ENCODE data around the gene CCDC18.

The CCDC18 gene

DNA sequence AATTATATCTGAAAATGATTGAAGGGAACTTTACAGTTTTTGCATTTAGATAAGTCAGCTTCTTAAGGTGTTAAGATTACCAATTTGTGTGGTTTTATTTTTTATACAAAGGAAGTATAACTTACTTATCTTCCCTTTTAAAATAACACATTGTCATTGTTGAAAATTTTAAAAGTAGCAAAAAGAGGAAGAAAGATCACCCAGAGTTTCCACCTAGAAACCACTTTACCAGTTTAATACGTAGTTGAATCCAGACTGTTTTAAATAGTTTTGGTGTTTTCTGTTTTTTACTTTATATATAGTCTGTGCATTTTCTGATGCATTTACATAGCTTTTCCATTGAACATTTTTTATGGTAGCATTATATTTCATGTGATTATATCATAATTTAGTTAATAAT is 6.1 kb downstream of the CCDC18 start:
- peaks cover 81% of the 10 kb centered on the region for H3K36me3 ChIP-seq (ENCODE audit: control insufficient read depth, low read length)
- H3K9me3 ChIP-seq (ENCODE audit: control insufficient read depth, insufficient read depth, low read length), result no peaks in the 10 kb centered on the region
- H3K4me2 ChIP-seq (ENCODE audit: low read length), result peak overlapping the region; percentile 9; the same call in 1 of the 2 replicates
- peaks cover 47% of the 10 kb centered on the region for H3K79me2 ChIP-seq (ENCODE audit: control insufficient read depth, low read length)
- H3K4me1 ChIP-seq (ENCODE audit: control insufficient read depth, low read length), result peaks cover 47% of the 10 kb centered on the region
- peaks cover 17% of the 10 kb centered on the region; the same call in 1 of the 2 replicates for H3F3A ChIP-seq (ENCODE audit: control insufficient read depth, insufficient read depth)
- no peak for TF ChIP-seq EZH2phosphoT487 (IDR thresholded peaks at IDR 0.05; ENCODE audit: borderline replicate concordance, low read length)
- TF ChIP-seq, protein P1, sequence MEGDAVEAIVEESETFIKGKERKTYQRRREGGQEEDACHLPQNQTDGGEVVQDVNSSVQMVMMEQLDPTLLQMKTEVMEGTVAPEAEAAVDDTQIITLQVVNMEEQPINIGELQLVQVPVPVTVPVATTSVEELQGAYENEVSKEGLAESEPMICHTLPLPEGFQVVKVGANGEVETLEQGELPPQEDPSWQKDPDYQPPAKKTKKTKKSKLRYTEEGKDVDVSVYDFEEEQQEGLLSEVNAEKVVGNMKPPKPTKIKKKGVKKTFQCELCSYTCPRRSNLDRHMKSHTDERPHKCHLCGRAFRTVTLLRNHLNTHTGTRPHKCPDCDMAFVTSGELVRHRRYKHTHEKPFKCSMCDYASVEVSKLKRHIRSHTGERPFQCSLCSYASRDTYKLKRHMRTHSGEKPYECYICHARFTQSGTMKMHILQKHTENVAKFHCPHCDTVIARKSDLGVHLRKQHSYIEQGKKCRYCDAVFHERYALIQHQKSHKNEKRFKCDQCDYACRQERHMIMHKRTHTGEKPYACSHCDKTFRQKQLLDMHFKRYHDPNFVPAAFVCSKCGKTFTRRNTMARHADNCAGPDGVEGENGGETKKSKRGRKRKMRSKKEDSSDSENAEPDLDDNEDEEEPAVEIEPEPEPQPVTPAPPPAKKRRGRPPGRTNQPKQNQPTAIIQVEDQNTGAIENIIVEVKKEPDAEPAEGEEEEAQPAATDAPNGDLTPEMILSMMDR (IDR thresholded peaks at IDR 0.05; ENCODE audit: low read depth, low read length, poor library complexity, severe bottlenecking), result no peak
- H3K9me2 ChIP-seq (replicated peaks; ENCODE audit: control insufficient read depth, low read length), result no peaks in the 10 kb centered on the region
- no peaks in the 10 kb centered on the region for H3K27me3 ChIP-seq (ENCODE audit: control insufficient read depth, low read length)
- no peak overlapping the region for H3K27ac ChIP-seq (ENCODE audit: low read depth, low read length)
- peaks cover 19% of the 10 kb centered on the region for H4K20me1 ChIP-seq (ENCODE audit: control insufficient read depth, insufficient read depth, low read depth, low read length)
- H3K4me3 ChIP-seq (ENCODE audit: low read length), result no peak overlapping the region

DNA sequence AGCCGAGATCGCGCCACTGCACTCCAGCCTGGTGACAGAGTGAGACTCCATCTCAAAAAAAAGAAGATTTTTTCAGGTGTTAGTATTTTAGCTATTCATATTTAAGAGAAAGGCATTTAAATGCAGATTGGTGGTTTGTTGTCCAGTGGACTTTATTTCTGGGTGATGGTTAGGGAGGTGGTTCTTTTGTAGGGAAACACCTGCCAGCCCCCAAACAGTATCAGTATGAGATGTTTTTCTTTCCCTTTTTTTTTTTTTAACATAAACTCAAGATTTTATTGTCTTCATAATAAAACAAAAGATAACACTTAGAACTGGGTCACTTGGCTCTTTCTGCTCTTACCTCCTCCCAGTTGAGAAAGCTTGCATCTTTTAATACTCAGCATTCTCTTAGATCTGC is 9.9 kb downstream of the CCDC18 start:
- Histone ChIP-seq H3K27me3 (ENCODE audit: control insufficient read depth, low read length) (no peaks in the 10 kb centered on the region), H3K27ac (ENCODE audit: low read depth, low read length) (no peak overlapping the region), H4K20me1 (ENCODE audit: control insufficient read depth, insufficient read depth, low read depth, low read length) (peaks cover 4% of the 10 kb centered on the region; the same call in 1 of the 2 replicates), H3K4me2 (ENCODE audit: low read length) (no peak overlapping the region), H3K36me3 (ENCODE audit: control insufficient read depth, low read length) (peaks cover 84% of the 10 kb centered on the region), H3K79me2 (ENCODE audit: control insufficient read depth, low read length) (peaks cover 13% of the 10 kb centered on the region), H3K4me1 (ENCODE audit: control insufficient read depth, low read length) (peaks cover 14% of the 10 kb centered on the region), H3K4me3 (ENCODE audit: low read length) (no peak overlapping the region), H3K9me3 (ENCODE audit: control insufficient read depth, insufficient read depth, low read length) (no peaks in the 10 kb centered on the region), H3K9me2 (replicated peaks; ENCODE audit: control insufficient read depth, low read length) (no peaks in the 10 kb centered on the region), H3F3A (ENCODE audit: control insufficient read depth, insufficient read depth) (peaks cover 17% of the 10 kb centered on the region; the same call in 1 of the 2 replicates)
- TF ChIP-seq, protein P1 (IDR thresholded peaks at IDR 0.05; ENCODE audit: low read depth, low read length, poor library complexity, severe bottlenecking), result no peak
- no peak for TF ChIP-seq EZH2phosphoT487 (IDR thresholded peaks at IDR 0.05; ENCODE audit: borderline replicate concordance, low read length)

DNA sequence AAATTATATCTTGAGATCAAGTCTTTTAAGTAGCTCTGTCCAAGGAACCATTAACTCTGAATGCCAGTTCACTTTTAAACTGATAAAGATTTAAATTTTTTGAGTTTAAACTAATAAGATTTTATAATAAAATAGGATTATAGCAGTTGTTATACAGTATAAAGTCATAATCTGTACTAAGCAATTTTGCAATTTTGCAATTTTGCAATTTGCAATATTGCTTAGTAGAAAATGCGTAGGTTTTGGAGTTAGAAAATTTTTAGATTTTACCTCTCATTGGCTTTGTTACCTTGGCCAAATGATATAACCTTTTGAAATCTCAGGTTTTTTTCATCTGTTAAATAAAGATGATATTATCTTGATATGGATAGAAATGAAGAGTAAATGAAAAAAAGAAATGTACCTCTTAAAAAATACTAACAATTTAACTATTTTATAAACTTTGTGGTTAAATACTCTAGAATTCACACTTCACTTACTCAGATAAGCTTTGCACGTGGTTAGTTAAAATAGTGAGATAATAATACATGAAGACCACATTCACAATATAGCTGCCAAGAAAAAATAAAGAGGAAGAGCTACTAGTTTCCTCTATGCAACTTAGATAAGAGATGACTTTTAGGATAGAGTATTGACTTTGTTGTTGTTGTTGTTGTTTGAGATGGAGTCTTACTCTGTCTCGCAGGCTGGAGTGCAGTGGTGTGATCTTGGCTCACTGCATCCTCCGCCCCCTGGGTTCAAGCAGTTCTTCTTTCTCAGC is 13.9 kb downstream of the CCDC18 start:
- Histone ChIP-seq H3K27me3 (ENCODE audit: control insufficient read depth, low read length) (no peaks in the 10 kb centered on the region), H3K4me3 (ENCODE audit: low read length) (no peak overlapping the region), H3F3A (ENCODE audit: control insufficient read depth, insufficient read depth) (no peaks in the 10 kb centered on the region), H3K36me3 (ENCODE audit: control insufficient read depth, low read length) (peaks cover 82% of the 10 kb centered on the region), H3K9me2 (replicated peaks; ENCODE audit: control insufficient read depth, low read length) (no peaks in the 10 kb centered on the region), H3K9me3 (ENCODE audit: control insufficient read depth, insufficient read depth, low read length) (no peaks in the 10 kb centered on the region), H3K4me1 (ENCODE audit: control insufficient read depth, low read length) (no peaks in the 10 kb centered on the region), H3K79me2 (ENCODE audit: control insufficient read depth, low read length) (no peaks in the 10 kb centered on the region; the same call in 1 of the 2 replicates), H4K20me1 (ENCODE audit: control insufficient read depth, insufficient read depth, low read depth, low read length) (no peaks in the 10 kb centered on the region), H3K27ac (ENCODE audit: low read depth, low read length) (no peak overlapping the region), H3K4me2 (ENCODE audit: low read length) (no peak overlapping the region)
- no peak for TF ChIP-seq EZH2phosphoT487 (IDR thresholded peaks at IDR 0.05; ENCODE audit: borderline replicate concordance, low read length)
- TF ChIP-seq, protein P1 (IDR thresholded peaks at IDR 0.05; ENCODE audit: low read depth, low read length, poor library complexity, severe bottlenecking), result no peak
